ENCODE data around the gene ENTPD7.

DNA sequence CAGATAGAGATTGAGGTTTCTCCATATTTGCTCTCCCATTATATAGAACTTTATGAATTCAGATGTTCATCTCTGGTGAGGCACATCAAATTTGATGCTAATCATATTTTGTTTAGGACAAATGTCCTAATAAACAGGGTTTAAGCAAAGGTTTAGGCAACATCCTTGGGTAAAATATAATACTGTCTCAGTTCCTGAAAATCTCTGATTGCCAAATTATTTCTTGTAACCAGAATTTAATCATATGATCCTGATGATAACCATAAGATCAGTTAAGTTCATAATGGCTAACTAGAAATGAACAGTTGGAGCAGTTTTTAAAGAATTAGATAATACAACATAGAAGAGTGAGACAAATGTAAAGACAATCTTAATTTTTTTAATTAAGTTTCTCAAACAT lies 91.3 kb downstream of the ENTPD7 start:
- TF ChIP-seq CEBPB (IDR thresholded peaks at IDR 0.05): no peak
- no peak for TF ChIP-seq EP300 (IDR thresholded peaks at IDR 0.05; ENCODE audit: borderline replicate concordance)
- no peak for TF ChIP-seq RAD21 (IDR thresholded peaks at IDR 0.05; ENCODE audit: low read depth)
- TF ChIP-seq, protein P1, sequence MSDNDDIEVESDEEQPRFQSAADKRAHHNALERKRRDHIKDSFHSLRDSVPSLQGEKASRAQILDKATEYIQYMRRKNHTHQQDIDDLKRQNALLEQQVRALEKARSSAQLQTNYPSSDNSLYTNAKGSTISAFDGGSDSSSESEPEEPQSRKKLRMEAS (IDR thresholded peaks at IDR 0.05): no peak
- no peak for TF ChIP-seq YY1 (IDR thresholded peaks at IDR 0.05; ENCODE audit: low read depth)
- TF ChIP-seq FOXM1 (IDR thresholded peaks at IDR 0.05; ENCODE audit: borderline replicate concordance, low read depth): no peak
- no peak for TF ChIP-seq ZBTB7A (IDR thresholded peaks at IDR 0.05; ENCODE audit: low read depth)
- TF ChIP-seq, protein P2, sequence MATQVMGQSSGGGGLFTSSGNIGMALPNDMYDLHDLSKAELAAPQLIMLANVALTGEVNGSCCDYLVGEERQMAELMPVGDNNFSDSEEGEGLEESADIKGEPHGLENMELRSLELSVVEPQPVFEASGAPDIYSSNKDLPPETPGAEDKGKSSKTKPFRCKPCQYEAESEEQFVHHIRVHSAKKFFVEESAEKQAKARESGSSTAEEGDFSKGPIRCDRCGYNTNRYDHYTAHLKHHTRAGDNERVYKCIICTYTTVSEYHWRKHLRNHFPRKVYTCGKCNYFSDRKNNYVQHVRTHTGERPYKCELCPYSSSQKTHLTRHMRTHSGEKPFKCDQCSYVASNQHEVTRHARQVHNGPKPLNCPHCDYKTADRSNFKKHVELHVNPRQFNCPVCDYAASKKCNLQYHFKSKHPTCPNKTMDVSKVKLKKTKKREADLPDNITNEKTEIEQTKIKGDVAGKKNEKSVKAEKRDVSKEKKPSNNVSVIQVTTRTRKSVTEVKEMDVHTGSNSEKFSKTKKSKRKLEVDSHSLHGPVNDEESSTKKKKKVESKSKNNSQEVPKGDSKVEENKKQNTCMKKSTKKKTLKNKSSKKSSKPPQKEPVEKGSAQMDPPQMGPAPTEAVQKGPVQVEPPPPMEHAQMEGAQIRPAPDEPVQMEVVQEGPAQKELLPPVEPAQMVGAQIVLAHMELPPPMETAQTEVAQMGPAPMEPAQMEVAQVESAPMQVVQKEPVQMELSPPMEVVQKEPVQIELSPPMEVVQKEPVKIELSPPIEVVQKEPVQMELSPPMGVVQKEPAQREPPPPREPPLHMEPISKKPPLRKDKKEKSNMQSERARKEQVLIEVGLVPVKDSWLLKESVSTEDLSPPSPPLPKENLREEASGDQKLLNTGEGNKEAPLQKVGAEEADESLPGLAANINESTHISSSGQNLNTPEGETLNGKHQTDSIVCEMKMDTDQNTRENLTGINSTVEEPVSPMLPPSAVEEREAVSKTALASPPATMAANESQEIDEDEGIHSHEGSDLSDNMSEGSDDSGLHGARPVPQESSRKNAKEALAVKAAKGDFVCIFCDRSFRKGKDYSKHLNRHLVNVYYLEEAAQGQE (IDR thresholded peaks at IDR 0.05; ENCODE audit: low read depth): no peak
- TF ChIP-seq TAF1 (IDR thresholded peaks at IDR 0.05; ENCODE audit: low read depth): no peak

Data from Ishikawa (cell line).